Measurements from ENCODE around the gene RDH5. TPM values are rescaled to one million over a fixed set of nuclear protein-coding genes. Genes with fewer than 3 reads are reported as not detected.

The RDH5 gene
- total RNA-seq, 1 donor from 2014 or later = 4.1 TPM

DNA sequence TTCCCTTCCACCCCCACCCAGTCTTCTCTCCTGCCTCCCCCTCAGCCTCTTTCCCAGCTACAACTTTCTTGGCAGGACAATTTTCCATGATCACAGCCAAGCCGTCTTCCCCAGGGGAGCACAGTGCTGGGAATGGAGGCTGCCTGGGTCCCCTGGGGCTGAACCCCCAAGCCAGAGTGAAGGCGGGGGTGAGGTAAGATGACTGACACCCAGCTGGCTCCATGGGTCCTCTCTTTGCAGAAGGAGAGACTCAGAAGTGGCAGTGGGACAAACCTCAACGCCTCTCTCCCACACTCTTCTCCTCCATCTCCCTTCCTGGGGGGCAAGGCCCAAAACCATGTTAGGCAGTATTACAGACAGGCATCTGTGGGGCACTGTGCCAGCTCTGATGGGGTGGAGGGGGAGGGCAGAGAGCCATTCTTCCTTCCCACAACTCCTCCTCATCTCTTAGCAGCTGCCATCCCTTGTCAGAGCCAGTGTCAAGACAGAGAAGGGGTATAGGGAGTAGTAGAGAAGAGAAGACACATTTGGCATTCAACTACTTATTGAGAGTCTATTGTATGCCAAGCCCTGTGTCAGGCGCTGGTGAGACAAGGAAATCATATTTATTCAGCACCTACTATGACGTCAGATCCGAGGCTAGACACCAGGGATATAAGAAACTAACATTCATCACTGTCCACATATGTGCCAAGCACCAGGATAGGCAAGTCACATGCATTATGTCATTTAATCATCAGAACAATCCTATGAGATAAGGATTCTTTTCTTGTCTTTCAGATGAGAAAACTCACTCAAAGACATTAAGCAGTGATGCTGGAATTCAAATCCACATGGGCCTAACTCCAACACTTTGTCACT is 16.1 kb upstream of the RDH5 start:
- Mint-ChIP-seq H3K4me1 (ENCODE audit: unreplicated experiment) (peaks cover 16% of the 10 kb centered on the region), H3K27ac (ENCODE audit: unreplicated experiment) (no peak overlapping the region), H3K36me3 (ENCODE audit: unreplicated experiment) (peaks cover 3% of the 10 kb centered on the region), H3K27me3 (ENCODE audit: unreplicated experiment) (peaks cover 21% of the 10 kb centered on the region), H3K9me3 (ENCODE audit: unreplicated experiment) (no peaks in the 10 kb centered on the region), H3K4me3 (ENCODE audit: unreplicated experiment) (no peak overlapping the region)
- DNase-seq (ENCODE audit: extremely low spot score, unreplicated experiment) = no peak
- TF ChIP-seq, protein P1, sequence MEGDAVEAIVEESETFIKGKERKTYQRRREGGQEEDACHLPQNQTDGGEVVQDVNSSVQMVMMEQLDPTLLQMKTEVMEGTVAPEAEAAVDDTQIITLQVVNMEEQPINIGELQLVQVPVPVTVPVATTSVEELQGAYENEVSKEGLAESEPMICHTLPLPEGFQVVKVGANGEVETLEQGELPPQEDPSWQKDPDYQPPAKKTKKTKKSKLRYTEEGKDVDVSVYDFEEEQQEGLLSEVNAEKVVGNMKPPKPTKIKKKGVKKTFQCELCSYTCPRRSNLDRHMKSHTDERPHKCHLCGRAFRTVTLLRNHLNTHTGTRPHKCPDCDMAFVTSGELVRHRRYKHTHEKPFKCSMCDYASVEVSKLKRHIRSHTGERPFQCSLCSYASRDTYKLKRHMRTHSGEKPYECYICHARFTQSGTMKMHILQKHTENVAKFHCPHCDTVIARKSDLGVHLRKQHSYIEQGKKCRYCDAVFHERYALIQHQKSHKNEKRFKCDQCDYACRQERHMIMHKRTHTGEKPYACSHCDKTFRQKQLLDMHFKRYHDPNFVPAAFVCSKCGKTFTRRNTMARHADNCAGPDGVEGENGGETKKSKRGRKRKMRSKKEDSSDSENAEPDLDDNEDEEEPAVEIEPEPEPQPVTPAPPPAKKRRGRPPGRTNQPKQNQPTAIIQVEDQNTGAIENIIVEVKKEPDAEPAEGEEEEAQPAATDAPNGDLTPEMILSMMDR (IDR thresholded peaks at IDR 0.05) = no peak

DNA sequence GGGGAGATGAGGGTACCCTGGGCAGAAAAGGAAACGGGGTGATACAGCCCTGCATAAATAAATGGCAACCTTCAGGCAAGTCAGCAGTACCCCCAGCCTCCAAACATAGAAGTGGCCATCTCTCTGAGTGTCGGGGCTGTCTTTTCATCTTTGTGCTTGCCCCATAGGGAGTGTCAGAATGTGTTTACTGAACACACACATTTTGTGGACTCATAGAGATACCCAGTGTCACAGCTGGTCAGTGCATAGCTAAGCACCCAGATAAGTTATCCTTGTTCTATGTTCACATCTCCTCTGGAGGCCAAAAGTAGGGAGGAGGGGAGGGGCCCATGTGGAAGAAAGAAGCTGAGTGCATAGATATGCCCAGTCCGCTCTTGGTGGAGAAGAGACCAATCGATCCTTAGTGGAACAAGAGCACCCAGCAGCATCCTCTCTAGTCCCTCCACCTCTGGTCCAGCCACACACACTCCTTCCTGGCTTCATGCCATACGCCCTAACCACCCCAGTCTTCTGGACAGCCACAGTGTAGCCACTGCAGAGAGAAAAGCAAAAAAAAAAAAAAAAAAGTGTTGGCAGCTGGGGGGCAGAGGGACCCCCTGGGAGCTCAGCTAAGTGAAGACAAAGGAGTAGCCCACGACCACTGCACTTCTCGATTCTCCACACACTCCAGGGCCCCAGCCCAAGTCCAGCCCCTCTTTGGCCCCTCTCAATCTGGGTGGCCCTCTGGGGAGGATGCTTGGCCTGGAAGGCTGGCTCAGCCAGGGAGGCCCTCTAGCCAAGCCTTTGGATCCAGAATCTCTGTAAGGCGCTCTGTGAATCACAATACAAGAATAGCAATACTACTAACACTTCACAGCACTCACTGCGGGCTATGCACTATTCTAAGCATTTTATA is 15.1 kb upstream of the RDH5 start:
- H3K27me3 Mint-ChIP-seq (ENCODE audit: unreplicated experiment) = peaks cover 28% of the 10 kb centered on the region
- TF ChIP-seq, protein P1 (IDR thresholded peaks at IDR 0.05) = no peak
- H3K27ac Mint-ChIP-seq (ENCODE audit: unreplicated experiment) = no peak overlapping the region
- peaks cover 3% of the 10 kb centered on the region for H3K36me3 Mint-ChIP-seq (ENCODE audit: unreplicated experiment)
- H3K9me3 Mint-ChIP-seq (ENCODE audit: unreplicated experiment) = no peaks in the 10 kb centered on the region
- H3K4me1 Mint-ChIP-seq (ENCODE audit: unreplicated experiment) = peaks cover 16% of the 10 kb centered on the region
- no peak for DNase-seq (ENCODE audit: extremely low spot score, unreplicated experiment)
- H3K4me3 Mint-ChIP-seq (ENCODE audit: unreplicated experiment) = no peak overlapping the region

DNA sequence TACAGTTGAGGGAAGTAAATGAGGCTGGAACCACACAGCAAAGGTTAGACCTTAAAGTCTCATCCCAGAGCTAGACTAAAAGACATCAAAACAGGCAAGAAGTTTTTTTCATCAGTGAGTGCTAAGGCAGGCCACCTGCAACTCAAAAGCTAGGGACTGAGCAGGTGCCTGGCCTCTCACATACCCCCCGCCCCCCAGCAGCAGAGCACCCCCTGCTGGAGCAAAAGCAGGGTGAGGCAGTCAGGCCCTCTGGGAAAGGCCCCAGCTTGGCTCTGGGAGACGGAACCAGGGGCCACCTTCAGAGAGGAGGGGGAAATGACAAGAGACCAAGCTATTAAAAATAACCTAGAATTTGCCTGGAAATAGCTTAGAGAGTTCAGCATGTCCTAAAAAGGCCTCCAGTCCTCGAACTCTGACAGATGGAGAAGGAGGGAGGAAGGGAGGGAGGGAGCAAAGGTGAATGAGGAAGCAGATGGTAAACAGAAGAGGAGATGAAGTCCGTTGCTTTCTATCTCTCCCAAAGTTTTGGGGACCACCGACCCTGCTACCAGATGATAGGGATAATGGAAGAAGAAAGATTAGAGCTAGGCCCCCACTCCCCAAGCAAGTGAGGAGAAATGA is 14.3 kb upstream of the RDH5 start:
- TF ChIP-seq, protein P1 (IDR thresholded peaks at IDR 0.05) = peak; percentile 24
- H3K27me3 Mint-ChIP-seq (ENCODE audit: unreplicated experiment) = peaks cover 30% of the 10 kb centered on the region
- H3K36me3 Mint-ChIP-seq (ENCODE audit: unreplicated experiment) = peaks cover 3% of the 10 kb centered on the region
- no peak overlapping the region for H3K4me3 Mint-ChIP-seq (ENCODE audit: unreplicated experiment)
- no peak for DNase-seq (ENCODE audit: extremely low spot score, unreplicated experiment)
- no peaks in the 10 kb centered on the region for H3K9me3 Mint-ChIP-seq (ENCODE audit: unreplicated experiment)
- peaks cover 16% of the 10 kb centered on the region for H3K4me1 Mint-ChIP-seq (ENCODE audit: unreplicated experiment)
- no peak overlapping the region for H3K27ac Mint-ChIP-seq (ENCODE audit: unreplicated experiment)

DNA sequence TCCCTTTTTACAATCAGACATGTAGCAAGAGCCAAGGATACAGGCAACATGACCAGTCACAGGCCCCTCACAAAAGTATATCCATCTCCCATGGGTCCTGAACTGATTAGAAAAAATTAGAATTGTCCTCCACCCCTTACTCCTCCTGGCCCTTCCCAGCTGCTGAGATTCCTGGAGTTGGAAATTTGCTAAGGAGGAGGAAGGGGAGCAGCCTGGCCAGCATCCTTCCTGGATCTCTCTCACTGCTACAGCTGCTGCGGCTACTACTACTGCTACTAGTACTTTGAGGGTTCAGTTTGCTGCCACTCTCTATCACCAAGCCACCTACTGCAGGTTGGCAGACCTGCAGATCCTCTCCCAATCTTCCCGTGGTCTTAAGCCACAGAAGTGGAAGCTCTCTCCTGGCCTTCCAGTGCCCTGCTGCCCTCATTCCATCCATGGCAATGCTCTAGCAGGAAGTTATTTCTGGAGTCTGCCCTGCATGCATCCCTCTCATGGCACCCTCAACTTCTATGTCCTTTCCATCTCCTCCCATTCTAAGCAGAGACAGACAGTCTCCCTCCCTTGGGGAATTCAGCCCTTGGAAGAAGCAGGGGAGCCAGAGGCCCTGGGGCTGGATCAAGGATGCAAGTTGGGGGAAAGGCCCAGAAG is 13.5 kb upstream of the RDH5 start:
- H3K27ac Mint-ChIP-seq (ENCODE audit: unreplicated experiment) = no peak overlapping the region
- DNase-seq (ENCODE audit: extremely low spot score, unreplicated experiment) = no peak
- TF ChIP-seq, protein P1 (IDR thresholded peaks at IDR 0.05) = no peak
- peak overlapping the region; percentile 76 for H3K4me3 Mint-ChIP-seq (ENCODE audit: unreplicated experiment)
- H3K4me1 Mint-ChIP-seq (ENCODE audit: unreplicated experiment) = peaks cover 16% of the 10 kb centered on the region
- peaks cover 31% of the 10 kb centered on the region for H3K27me3 Mint-ChIP-seq (ENCODE audit: unreplicated experiment)
- H3K9me3 Mint-ChIP-seq (ENCODE audit: unreplicated experiment) = no peaks in the 10 kb centered on the region
- H3K36me3 Mint-ChIP-seq (ENCODE audit: unreplicated experiment) = peaks cover 3% of the 10 kb centered on the region
